H9 (cell line): ENCODE data around the gene APOL1. TPM values are rescaled to one million over a fixed set of nuclear protein-coding genes. Genes with fewer than 3 reads are reported as not detected.

Source experiments
- DNase-seq: peaks from one replicate; pipeline ENCODE4 v3.0.0-alpha.2; 2017
- H2AFZ ChIP-seq: one replicate; pipeline ENCODE4 v1.6.1; 2013; ENCODE audit warnings: mild to moderate bottlenecking, low read length, control low read depth, moderate library complexity
- H2AK5ac ChIP-seq: 2 replicates; pipeline ENCODE4 v1.6.1; 2013; ENCODE audit warnings: low read length, control low read depth, mixed read lengths; ENCODE audit not compliant: insufficient read length
- H2BK120ac ChIP-seq: one replicate; pipeline ENCODE4 v1.6.1; 2013; ENCODE audit warnings: low read depth, mild to moderate bottlenecking, low read length, control low read depth, inconsistent platforms; ENCODE audit not compliant: poor library complexity, severe bottlenecking
- H2BK12ac ChIP-seq: 2 replicates; pipeline ENCODE4 v1.6.1; 2013; ENCODE audit warnings: low read length, control low read depth, mixed read lengths, low read depth; ENCODE audit not compliant: insufficient read length
- H2BK15ac ChIP-seq: 2 replicates; pipeline ENCODE4 v1.6.1; 2013; ENCODE audit warnings: low read depth, low read length, control low read depth
- H2BK20ac ChIP-seq: one replicate; pipeline ENCODE4 v1.6.1; 2013; ENCODE audit warnings: low read depth, mild to moderate bottlenecking, low read length, control low read depth, inconsistent platforms; ENCODE audit not compliant: poor library complexity, severe bottlenecking
- H2BK5ac ChIP-seq: 2 replicates; pipeline ENCODE4 v1.6.1; 2013; ENCODE audit warnings: low read length, control low read depth, mixed read lengths; ENCODE audit not compliant: insufficient read length
- H3K14ac ChIP-seq: 2 replicates; pipeline ENCODE4 v1.6.1; 2013; ENCODE audit warnings: low read length, control low read depth; ENCODE audit not compliant: insufficient read depth
- H3K18ac ChIP-seq: 2 replicates; pipeline ENCODE4 v1.6.1; 2013; ENCODE audit warnings: low read depth, mild to moderate bottlenecking, mixed read lengths, low read length, control low read depth; ENCODE audit not compliant: insufficient read length
- H3K23ac ChIP-seq: 2 replicates; pipeline ENCODE4 v1.6.1; 2013; ENCODE audit warnings: low read length, control low read depth, mixed read lengths, low read depth; ENCODE audit not compliant: insufficient read length
- H3K23me2 ChIP-seq: 2 replicates; pipeline ENCODE4 v1.6.1; 2013; ENCODE audit warnings: low read depth, mild to moderate bottlenecking, mixed read lengths, low read length, control low read depth; ENCODE audit not compliant: insufficient read length, poor library complexity, severe bottlenecking
- H3K27ac ChIP-seq: 2 replicates; pipeline ENCODE4 v1.5.1; 2013; ENCODE audit warnings: low read length, control low read depth, mixed read lengths, low read depth; ENCODE audit not compliant: insufficient read length
- H3K27me3 ChIP-seq: 2 replicates; pipeline ENCODE4 v1.6.1; 2013; ENCODE audit warnings: low read length, control low read depth, inconsistent platforms; ENCODE audit not compliant: insufficient read depth
- H3K4ac ChIP-seq: 2 replicates; pipeline ENCODE4 v1.6.1; 2013; ENCODE audit warnings: low read depth, mild to moderate bottlenecking, control low read depth, inconsistent platforms, low read length, moderate library complexity
- H3K4me1 ChIP-seq: 2 replicates; pipeline ENCODE4 v1.6.1; 2013; ENCODE audit warnings: low read length, control low read depth, inconsistent platforms; ENCODE audit not compliant: insufficient read depth
- H3K4me2 ChIP-seq: 2 replicates; pipeline ENCODE4 v1.6.1; 2013; ENCODE audit warnings: low read length, control low read depth, mixed read lengths; ENCODE audit not compliant: insufficient read length, insufficient read depth
- H3K56ac ChIP-seq: 2 replicates; pipeline ENCODE4 v1.6.1; 2013; ENCODE audit warnings: low read depth, mild to moderate bottlenecking, mixed read lengths, low read length, control low read depth; ENCODE audit not compliant: insufficient read length
- H3K79me1 ChIP-seq: 2 replicates; pipeline ENCODE4 v1.6.1; 2013; ENCODE audit warnings: low read depth, mild to moderate bottlenecking, moderate library complexity, low read length, control low read depth, inconsistent platforms; ENCODE audit not compliant: insufficient read depth, poor library complexity, severe bottlenecking
- H3K79me2 ChIP-seq: 2 replicates; pipeline ENCODE4 v1.6.1; 2013; ENCODE audit warnings: low read length, control low read depth, inconsistent platforms; ENCODE audit not compliant: insufficient read depth
- H3K9ac ChIP-seq: 2 replicates; pipeline ENCODE4 v1.6.1; 2013; ENCODE audit warnings: low read length, control low read depth, mixed read lengths; ENCODE audit not compliant: insufficient read length; ENCODE audit errors: extremely low read depth
- H3K9me3 ChIP-seq: one replicate; pipeline ENCODE4 v1.6.1; 2013; ENCODE audit warnings: low read depth, low read length, inconsistent platforms; ENCODE audit not compliant: control insufficient read depth
- H3T11ph ChIP-seq: one replicate; pipeline ENCODE4 v1.6.1; 2013; ENCODE audit warnings: mild to moderate bottlenecking, low read length, control low read depth, inconsistent platforms
- H4K20me1 ChIP-seq: one replicate; pipeline ENCODE4 v1.6.1; 2013; ENCODE audit not compliant: control insufficient read depth, insufficient read length, insufficient read depth
- H4K5ac ChIP-seq: 2 replicates; pipeline ENCODE4 v1.6.1; 2013; ENCODE audit warnings: low read depth, mild to moderate bottlenecking, mixed read lengths, low read length, control low read depth; ENCODE audit not compliant: insufficient read length
- H4K8ac ChIP-seq: replicated peaks from 2 replicates; pipeline ENCODE4 v1.6.1; 2013; ENCODE audit warnings: low read length, control low read depth, mixed read lengths, low read depth; ENCODE audit not compliant: insufficient read length
- H4K91ac ChIP-seq: 2 replicates; pipeline ENCODE4 v1.6.1; 2013; ENCODE audit warnings: low read depth, mild to moderate bottlenecking, moderate library complexity, mixed read lengths, low read length, control low read depth; ENCODE audit not compliant: insufficient read length
- H3K27ac Mint-ChIP-seq, 3 experiments: 2 replicates in 2 of 3; 3 replicates in 1 of 3; pipeline ENCODE4 v1.8.0; 2020 to 2021; ENCODE audit warnings: mixed read lengths in 3 of 3, mild to moderate bottlenecking in 1 of 3, moderate library complexity in 1 of 3
- H3K27me3 Mint-ChIP-seq: 2 replicates; pipeline ENCODE4 v1.8.0; 2021; ENCODE audit warnings: low read depth, mild to moderate bottlenecking, moderate library complexity, mixed read lengths
- H3K36me3 Mint-ChIP-seq, 3 experiments: 2 replicates in 2 of 3; 3 replicates in 1 of 3; pipeline ENCODE4 v1.8.0; 2020 to 2021; ENCODE audit warnings: low read depth in 3 of 3, mixed read lengths in 3 of 3; ENCODE audit not compliant: insufficient read depth in 1 of 3
- H3K4me1 Mint-ChIP-seq, 2 experiments: 2 replicates each; pipeline ENCODE4 v1.8.0; 2020; ENCODE audit warnings: mixed read lengths in 2 of 2
- H3K4me3 Mint-ChIP-seq, 2 experiments: 2 replicates in 1 of 2; 3 replicates in 1 of 2; pipeline ENCODE4 v1.8.0; 2020 to 2021; ENCODE audit warnings: mild to moderate bottlenecking in 2 of 2, mixed read lengths in 2 of 2, moderate library complexity in 1 of 2
- H3K9me3 Mint-ChIP-seq, 2 experiments: 2 replicates in 1 of 2; 3 replicates in 1 of 2; pipeline ENCODE4 v1.8.0; 2020; ENCODE audit warnings: mild to moderate bottlenecking in 2 of 2, mixed read lengths in 2 of 2, moderate library complexity in 1 of 2
- CTCF ChIP-seq: fragments of 200-600 bp; sonication (generic); conservative IDR thresholded peaks from 3 replicates; pipeline ENCODE4 v1.8.0; 2021; ENCODE audit warnings: antibody characterized with exemption, mild to moderate bottlenecking
- WGBS: extraction: QIAGEN DNeasy Blood & Tissue Kit; methylation state at CpG from one replicate; pipeline ENCODE4 v1.1.7; 2013; ENCODE audit warnings: missing lambda C conversion rate, low lambda C conversion rate, mixed read lengths; ENCODE audit not compliant: insufficient read length; ENCODE audit errors: extremely low coverage; 5-methylcytosine and 5-hydroxymethylcytosine counted together
- total RNA-seq: library from RNA; stranded (reverse); gene quantifications from 2 replicates; pipeline ENCODE4 v1.2.1, GENCODE V29; 2021

APOL1 gene
- total RNA-seq, 1 experiment from 2014 or later = not detected

GRCh38 chr22:36211237-36211861 lies 41.6 kb upstream of the APOL1 start:
- H3K36me3 Mint-ChIP-seq = no peaks in the 10 kb centered on the region; a peak in 2 of 7 replicates
- Histone ChIP-seq H3K18ac (no peak overlapping the region), H3T11ph (no peak overlapping the region), H4K91ac (no peak overlapping the region), H3K27me3 (no peaks in the 10 kb centered on the region), H3K23ac (no peak overlapping the region), H3K56ac (no peak overlapping the region), H2BK20ac (no peak overlapping the region), H2BK15ac (no peak overlapping the region), H3K4me2 (no peak overlapping the region), H4K8ac (no peak overlapping the region), H3K4ac (no peak overlapping the region), H3K23me2 (no peaks in the 10 kb centered on the region), H3K79me2 (no peaks in the 10 kb centered on the region), H3K9me3 (no peaks in the 10 kb centered on the region), H3K4me1 (no peaks in the 10 kb centered on the region), H2BK12ac (no peak overlapping the region), H3K9ac (no peak overlapping the region), H2BK120ac (no peak overlapping the region), H2AK5ac (no peak overlapping the region), H3K14ac (no peak overlapping the region), H3K79me1 (no peaks in the 10 kb centered on the region), H4K5ac (no peak overlapping the region), H4K20me1 (no peaks in the 10 kb centered on the region), H2AFZ (no peak overlapping the region), H3K27ac (no peak overlapping the region), H2BK5ac (no peak overlapping the region)
- no peak for TF ChIP-seq CTCF
- H3K9me3 Mint-ChIP-seq = peaks cover 9 to 24% of the 10 kb centered on the region in 2 experiments
- H3K27ac Mint-ChIP-seq = no peak overlapping the region; a peak in 1 of 7 replicates
- H3K4me3 Mint-ChIP-seq = no peak overlapping the region
- DNase-seq = no peak
- peaks cover 25% of the 10 kb centered on the region for H3K27me3 Mint-ChIP-seq
- peaks cover 0 to 3% of the 10 kb centered on the region in 2 experiments; a peak in 1 of 4 replicates for H3K4me1 Mint-ChIP-seq
- no CpG with 5 or more reads among the region's 4 CpGs for WGBS
